ENCODE measurements around the gene MEGF6. TPM values are rescaled to one million over a fixed set of nuclear protein-coding genes. Genes with fewer than 3 reads are reported as not detected.

Gene MEGF6
- total RNA-seq (2022; extraction: Qiagen RNA extraction), result 6.8 to 11.8 TPM (median 8.4 TPM) in 5 replicates

DNA sequence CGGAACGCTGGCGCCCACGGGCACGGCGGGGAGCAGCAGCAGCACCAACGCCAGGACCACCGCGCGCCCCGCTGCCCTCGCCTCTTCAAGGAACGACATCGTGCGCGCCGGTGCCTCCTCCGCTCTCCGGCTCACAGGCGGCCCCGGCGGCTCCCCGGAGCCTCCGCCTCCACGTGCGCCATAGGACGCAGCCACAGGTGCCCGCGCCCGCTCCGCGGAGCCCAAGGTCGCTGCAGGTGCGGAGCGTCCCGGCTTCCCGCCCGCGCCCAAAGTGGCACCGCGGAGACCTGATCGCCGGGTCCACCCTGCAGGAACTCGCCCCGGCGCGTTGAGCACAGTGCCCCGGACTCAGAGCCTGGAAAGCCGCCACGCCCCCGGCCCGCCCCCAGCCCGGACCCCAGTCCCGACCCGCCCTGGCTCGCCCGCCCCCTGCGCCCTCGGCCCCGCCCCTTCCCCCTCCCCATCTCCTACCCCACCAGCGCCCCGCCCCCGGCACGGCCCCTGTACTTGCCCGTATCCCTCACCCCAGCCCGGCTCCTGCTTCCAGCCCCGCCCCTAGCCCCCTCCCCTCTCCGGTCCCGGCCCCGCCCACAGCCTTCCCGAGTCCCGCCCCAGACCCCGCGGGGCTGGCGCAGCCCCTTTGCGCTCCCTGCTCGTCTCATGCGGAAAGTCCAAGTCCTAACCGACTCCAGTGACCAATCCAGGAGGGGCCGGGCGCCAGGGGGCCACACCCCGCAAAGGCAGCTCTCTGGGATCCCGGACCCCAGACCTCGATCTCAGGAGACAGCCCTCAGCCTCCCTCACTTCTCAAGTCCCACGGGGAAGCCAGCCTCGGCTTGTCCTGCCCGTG, at the start of gene MEGF6:
Gene MEGF6 (minus strand): TSS at position 339 of the 850 bp plus-strand sequence. CDS start 240 bp downstream, at position 99.

DNA sequence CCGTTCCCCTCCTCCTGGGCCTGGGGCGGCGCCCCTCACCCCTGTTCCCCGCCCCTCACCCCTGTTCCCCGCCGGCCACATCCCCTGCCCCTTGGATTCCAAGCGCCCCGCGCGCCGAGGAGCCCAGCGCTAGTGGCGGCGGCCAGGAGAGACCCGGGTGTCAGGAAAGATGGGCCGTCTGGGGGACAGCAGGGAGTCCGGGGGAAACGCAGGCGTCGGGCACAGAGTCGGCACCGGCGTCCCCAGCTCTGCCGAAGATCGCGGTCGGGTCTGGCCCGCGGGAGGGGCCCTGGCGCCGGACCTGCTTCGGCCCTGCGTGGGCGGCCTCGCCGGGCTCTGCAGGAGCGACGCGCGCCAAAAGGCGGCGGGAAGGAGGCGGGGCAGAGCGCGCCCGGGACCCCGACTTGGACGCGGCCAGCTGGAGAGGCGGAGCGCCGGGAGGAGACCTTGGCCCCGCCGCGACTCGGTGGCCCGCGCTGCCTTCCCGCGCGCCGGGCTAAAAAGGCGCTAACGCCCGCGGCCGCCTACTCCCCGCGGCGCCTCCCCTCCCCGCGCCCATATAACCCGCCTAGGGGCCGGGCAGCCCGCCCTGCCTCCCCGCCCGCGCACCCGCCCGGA, 40.7 kb upstream of the MEGF6 start, which contains the start of gene TP73:
Gene TP73 (plus strand): TSS at position 587 of the 618 bp plus-strand sequence. CDS start 29,850 bp downstream, outside the sequence.

GRCh38 chr1:3649342-3650247, 38.3 kb upstream of the MEGF6 start, which contains the start of gene WRAP73:
TSS of gene WRAP73 (minus strand) at chr1:3650103. CDS start at chr1:3649999, 104 bp downstream.

GRCh38 chr1:3624200-3625136, 13.2 kb upstream of the MEGF6 start, which contains the start of gene TPRG1L:
TSS of gene TPRG1L (plus strand) at chr1:3625015. CDS start at chr1:3625073, 58 bp downstream.

GRCh38 chr1:3453891-3454810, 157.2 kb downstream of the MEGF6 start, which contains the start of gene ARHGEF16:
TSS of gene ARHGEF16 (plus strand) at chr1:3454665. CDS start at chr1:3463085, 8,420 bp downstream.

Other genes starting within 250 kb of the MEGF6 start
- 3.2 to 6.1 TPM (median 4.8 TPM) in 5 replicates for gene ARHGEF16, start 156.8 kb downstream of the MEGF6 start, total RNA-seq (2022; extraction: Qiagen RNA extraction)
- gene TPRG1L, start 13.5 kb upstream of the MEGF6 start, total RNA-seq (2022; extraction: Qiagen RNA extraction), result 25.6 to 30.8 TPM (median 29.0 TPM) in 5 replicates
- gene WRAP73, start 38.6 kb upstream of the MEGF6 start, total RNA-seq (2022; extraction: Qiagen RNA extraction), result 16.5 to 20.7 TPM (median 18.8 TPM) in 5 replicates
- 0.59 to 0.87 TPM (median 0.75 TPM) in 5 replicates for gene TP73, start 41.0 kb upstream of the MEGF6 start, total RNA-seq (2022; extraction: Qiagen RNA extraction)
- gene CCDC27, start 140.9 kb upstream of the MEGF6 start, total RNA-seq (2022; extraction: Qiagen RNA extraction), result not detected in 5 replicates
- 0.52 to 2.6 TPM (median 1.4 TPM) in 5 replicates for gene SMIM1, start 161.2 kb upstream of the MEGF6 start, total RNA-seq (2022; extraction: Qiagen RNA extraction)
- gene LRRC47, start 185.0 kb upstream of the MEGF6 start, total RNA-seq (2022; extraction: Qiagen RNA extraction), result 31.0 to 34.2 TPM (median 33.2 TPM) in 5 replicates
- gene CEP104, start 245.7 kb upstream of the MEGF6 start, total RNA-seq (2022; extraction: Qiagen RNA extraction), result 13.9 to 17.3 TPM (median 15.1 TPM) in 5 replicates
- gene DFFB, start 246.0 kb upstream of the MEGF6 start, total RNA-seq (2022; extraction: Qiagen RNA extraction), result 2.4 to 4.4 TPM (median 3.8 TPM) in 5 replicates